HEK293 (cell line): Measurements from ENCODE around the gene SCGB3A2.
A peak's percentile ranks its signal among the peaks of the same experiment; 100 is the strongest.

Source experiments
- CTCF ChIA-PET: fragments of 350-600 bp; formaldehyde crosslinking; extraction: SDS; loops from one replicate; lab custom pipeline; 2021; ENCODE audit warnings: antibody characterized with exemption; lab: Yijun Ruan, JAX
- POLR2A ChIA-PET: fragments of 300-600 bp; formaldehyde crosslinking; extraction: SDS; loops from one replicate; lab custom pipeline; 2020; ENCODE audit warnings: antibody characterized with exemption, inconsistent platforms; lab: Yijun Ruan, JAX
- H3K27ac ChIP-seq: fragments of 200-500 bp; sonication (Bioruptor generic); 2 replicates; pipeline ENCODE4 v1.5.1; 2014; ENCODE audit warnings: low read depth, low read length, control low read depth, inconsistent platforms; ENCODE audit errors: extremely low read depth
- H3K36me3 ChIP-seq, 2 experiments: fragments of 200-500 bp in 1 of 2; sonication (Bioruptor generic) in 1 of 2; 1 replicate in 1 of 2; 2 replicates in 1 of 2; pipeline ENCODE4 v1.5.1; 2014 to 2017; ENCODE audit warnings: inconsistent platforms in 2 of 2, low read length in 2 of 2; ENCODE audit not compliant: control insufficient read depth in 2 of 2, insufficient read depth in 1 of 2
- H3K4me1 ChIP-seq: fragments of 200-500 bp; sonication (Bioruptor generic); 2 replicates; pipeline ENCODE4 v1.5.1; 2014; ENCODE audit warnings: mild to moderate bottlenecking, low read length, inconsistent platforms; ENCODE audit not compliant: control insufficient read depth, insufficient read depth
- H3K4me3 ChIP-seq: 2 replicates; pipeline ENCODE4 v1.5.1; 2011; ENCODE audit warnings: low read depth, mild to moderate bottlenecking, control low read depth, low read length, moderate library complexity
- H3K9me3 ChIP-seq: fragments of 200-500 bp; sonication (Bioruptor generic); 2 replicates; pipeline ENCODE4 v1.5.1; 2014; ENCODE audit warnings: low read depth, low read length, inconsistent platforms; ENCODE audit not compliant: control insufficient read depth, insufficient read depth
- ATF2 ChIP-seq: fragments of 450-650 bp; formaldehyde crosslinking; IDR thresholded peaks from 2 replicates; pipeline ENCODE4 v1.5.1; 2016; ENCODE audit warnings: missing biosample characterization, missing genetic modification characterization, low read depth
- BCL11A ChIP-seq: fragments of 450-650 bp; formaldehyde crosslinking; IDR thresholded peaks from 2 replicates; pipeline ENCODE4 v1.5.1; 2016; ENCODE audit warnings: low read depth, missing biosample characterization, missing genetic modification characterization
- GLIS1 ChIP-seq: fragments of 450-650 bp; formaldehyde crosslinking; IDR thresholded peaks from 2 replicates; pipeline ENCODE4 v1.5.1; 2016; ENCODE audit warnings: missing biosample characterization, missing genetic modification characterization
- MYNN ChIP-seq: fragments of 450-650 bp; formaldehyde crosslinking; IDR thresholded peaks from 2 replicates; pipeline ENCODE4 v1.5.1; 2016; ENCODE audit warnings: missing biosample characterization, missing genetic modification characterization, borderline replicate concordance
- OSR2 ChIP-seq: fragments of 450-650 bp; formaldehyde crosslinking; IDR thresholded peaks from 2 replicates; pipeline ENCODE4 v1.5.1; 2016; ENCODE audit warnings: missing biosample characterization, missing genetic modification characterization
- PBX3 ChIP-seq: sonication (generic); formaldehyde crosslinking; IDR thresholded peaks from 2 replicates; pipeline ENCODE4 v1.8.1; 2022; ENCODE audit warnings: mild to moderate bottlenecking, moderate library complexity, missing genetic modification reagents
- PRDM1 ChIP-seq: fragments of 450-650 bp; formaldehyde crosslinking; IDR thresholded peaks from 2 replicates; pipeline ENCODE4; 2016; ENCODE audit warnings: missing biosample characterization, missing genetic modification characterization
- REPIN1 ChIP-seq: fragments of 450-650 bp; formaldehyde crosslinking; IDR thresholded peaks from 2 replicates; pipeline ENCODE4 v1.5.1; 2017; ENCODE audit warnings: missing biosample characterization, missing genetic modification characterization, low read depth
- TRIM28 ChIP-seq: IDR thresholded peaks from 2 replicates; pipeline ENCODE4 v1.6.1; 2011; ENCODE audit warnings: low read length, control low read depth, borderline replicate concordance
- ZBTB10 ChIP-seq: fragments of 450-650 bp; formaldehyde crosslinking; IDR thresholded peaks from 2 replicates; pipeline ENCODE4 v1.5.1; 2016; ENCODE audit warnings: missing biosample characterization, missing genetic modification characterization
- ZFP69B ChIP-seq: fragments of 450-650 bp; formaldehyde crosslinking; IDR thresholded peaks from 2 replicates; pipeline ENCODE4 v1.5.1; 2016; ENCODE audit warnings: missing biosample characterization, missing genetic modification characterization
- ZNF37A ChIP-seq: fragments of 450-650 bp; IDR thresholded peaks from 2 replicates; pipeline ENCODE4 v1.5.1; 2018; ENCODE audit warnings: missing biosample characterization, missing genetic modification characterization
- ZNF416 ChIP-seq: fragments of 450-650 bp; formaldehyde crosslinking; IDR thresholded peaks from 2 replicates; pipeline ENCODE4 v1.5.1; 2016; ENCODE audit warnings: missing biosample characterization, missing genetic modification characterization
- ZNF514 ChIP-seq: fragments of 450-650 bp; formaldehyde crosslinking; IDR thresholded peaks from 2 replicates; pipeline ENCODE4 v1.5.1; 2016; ENCODE audit warnings: missing biosample characterization, missing genetic modification characterization
- ZNF521 ChIP-seq: fragments of 450-650 bp; formaldehyde crosslinking; IDR thresholded peaks from 2 replicates; pipeline ENCODE4 v1.5.1; 2017; ENCODE audit warnings: missing biosample characterization, mild to moderate bottlenecking, missing genetic modification characterization
- ZNF544 ChIP-seq: fragments of 450-650 bp; formaldehyde crosslinking; IDR thresholded peaks from 2 replicates; pipeline ENCODE4 v1.5.0; 2017; ENCODE audit warnings: missing biosample characterization, missing genetic modification characterization
- ZNF549 ChIP-seq: fragments of 450-650 bp; IDR thresholded peaks from 2 replicates; pipeline ENCODE4 v1.5.1; 2018; ENCODE audit warnings: missing biosample characterization, missing genetic modification characterization, mild to moderate bottlenecking, inconsistent platforms, moderate library complexity
- ZNF654 ChIP-seq: fragments of 450-650 bp; formaldehyde crosslinking; IDR thresholded peaks from 2 replicates; pipeline ENCODE4 v1.5.1; 2016; ENCODE audit warnings: low read depth, missing biosample characterization, missing genetic modification characterization
- ZSCAN30 ChIP-seq: fragments of 450-650 bp; IDR thresholded peaks from 2 replicates; pipeline ENCODE4 v1.5.1; 2018; ENCODE audit warnings: missing biosample characterization, mild to moderate bottlenecking, missing genetic modification characterization, moderate library complexity
- TF ChIP-seq, protein P1 (sequence below): fragments of 450-650 bp; formaldehyde crosslinking; optimal IDR thresholded peaks from 2 replicates; pipeline ENCODE3; 2016; ENCODE audit warnings: missing biosample characterization, mild to moderate bottlenecking, missing genetic modification characterization
- TF ChIP-seq, protein P2 (sequence below): fragments of 450-650 bp; formaldehyde crosslinking; IDR thresholded peaks from 2 replicates; pipeline ENCODE4 v1.5.1; 2016; ENCODE audit warnings: missing biosample characterization, missing genetic modification characterization
- TF ChIP-seq, protein P3 (sequence below): fragments of 450-650 bp; formaldehyde crosslinking; IDR thresholded peaks from 2 replicates; pipeline ENCODE4 v1.5.1; 2016; ENCODE audit warnings: missing biosample characterization, missing genetic modification characterization, borderline replicate concordance
- TF ChIP-seq, protein P4 (sequence below): fragments of 450-650 bp; formaldehyde crosslinking; IDR thresholded peaks from 2 replicates; pipeline ENCODE4 v1.5.1; 2016; ENCODE audit warnings: missing biosample characterization, missing genetic modification characterization

SCGB3A2 gene

DNA sequence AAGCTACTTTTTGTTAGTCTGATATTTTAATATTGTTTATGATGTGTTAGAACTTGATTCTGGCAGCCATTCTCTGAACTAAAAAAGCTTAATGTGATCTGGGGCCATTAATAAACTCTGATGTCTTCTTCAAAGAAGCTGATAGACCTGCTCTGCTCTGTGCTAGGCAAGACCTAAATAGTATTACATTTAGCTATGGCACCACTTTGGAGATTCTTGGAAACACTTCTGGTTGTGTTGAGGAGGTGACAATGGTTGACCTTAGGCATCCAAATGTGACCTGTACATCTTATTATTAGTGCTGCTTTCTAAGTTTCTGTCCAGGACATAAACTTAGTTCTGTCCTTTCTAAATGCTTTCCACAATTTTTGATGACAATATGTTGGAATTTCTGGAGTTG is 21.7 kb upstream of the SCGB3A2 start:
- TF ChIP-seq, protein P1, sequence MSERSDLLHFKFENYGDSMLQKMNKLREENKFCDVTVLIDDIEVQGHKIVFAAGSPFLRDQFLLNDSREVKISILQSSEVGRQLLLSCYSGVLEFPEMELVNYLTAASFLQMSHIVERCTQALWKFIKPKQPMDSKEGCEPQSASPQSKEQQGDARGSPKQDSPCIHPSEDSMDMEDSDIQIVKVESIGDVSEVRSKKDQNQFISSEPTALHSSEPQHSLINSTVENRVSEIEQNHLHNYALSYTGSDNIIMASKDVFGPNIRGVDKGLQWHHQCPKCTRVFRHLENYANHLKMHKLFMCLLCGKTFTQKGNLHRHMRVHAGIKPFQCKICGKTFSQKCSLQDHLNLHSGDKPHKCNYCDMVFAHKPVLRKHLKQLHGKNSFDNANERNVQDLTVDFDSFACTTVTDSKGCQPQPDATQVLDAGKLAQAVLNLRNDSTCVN (tag by site-specific recombination) = no peak
- TF ChIP-seq REPIN1 (tag by site-specific recombination) (no peak), BCL11A (tag by site-specific recombination) (no peak), ZNF549 (tag by site-specific recombination) (no peak), GLIS1 (tag by site-specific recombination) (no peak), ZNF37A (no peak), ZNF544 (tag by site-specific recombination) (no peak), MYNN (no peak), ZNF416 (tag by site-specific recombination) (no peak), PRDM1 (no peak), ZNF514 (tag by site-specific recombination) (no peak), ZSCAN30 (tag by site-specific recombination) (no peak), ATF2 (no peak), OSR2 (tag by site-specific recombination) (no peak), ZNF521 (no peak), ZFP69B (tag by site-specific recombination) (no peak)
- TF ChIP-seq, protein P2, sequence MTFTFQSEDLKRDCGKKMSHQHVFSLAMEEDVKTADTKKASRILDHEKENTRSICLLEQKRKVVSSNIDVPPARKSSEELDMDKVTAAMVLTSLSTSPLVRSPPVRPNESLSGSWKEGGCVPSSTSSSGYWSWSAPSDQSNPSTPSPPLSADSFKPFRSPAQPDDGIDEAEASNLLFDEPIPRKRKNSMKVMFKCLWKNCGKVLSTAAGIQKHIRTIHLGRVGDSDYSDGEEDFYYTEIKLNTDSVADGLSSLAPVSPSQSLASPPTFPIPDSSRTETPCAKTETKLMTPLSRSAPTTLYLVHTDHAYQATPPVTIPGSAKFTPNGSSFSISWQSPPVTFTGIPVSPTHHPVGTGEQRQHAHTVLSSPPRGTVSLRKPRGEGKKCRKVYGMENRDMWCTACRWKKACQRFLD (tag by site-specific recombination) = no peak
- TF ChIP-seq, protein P3, sequence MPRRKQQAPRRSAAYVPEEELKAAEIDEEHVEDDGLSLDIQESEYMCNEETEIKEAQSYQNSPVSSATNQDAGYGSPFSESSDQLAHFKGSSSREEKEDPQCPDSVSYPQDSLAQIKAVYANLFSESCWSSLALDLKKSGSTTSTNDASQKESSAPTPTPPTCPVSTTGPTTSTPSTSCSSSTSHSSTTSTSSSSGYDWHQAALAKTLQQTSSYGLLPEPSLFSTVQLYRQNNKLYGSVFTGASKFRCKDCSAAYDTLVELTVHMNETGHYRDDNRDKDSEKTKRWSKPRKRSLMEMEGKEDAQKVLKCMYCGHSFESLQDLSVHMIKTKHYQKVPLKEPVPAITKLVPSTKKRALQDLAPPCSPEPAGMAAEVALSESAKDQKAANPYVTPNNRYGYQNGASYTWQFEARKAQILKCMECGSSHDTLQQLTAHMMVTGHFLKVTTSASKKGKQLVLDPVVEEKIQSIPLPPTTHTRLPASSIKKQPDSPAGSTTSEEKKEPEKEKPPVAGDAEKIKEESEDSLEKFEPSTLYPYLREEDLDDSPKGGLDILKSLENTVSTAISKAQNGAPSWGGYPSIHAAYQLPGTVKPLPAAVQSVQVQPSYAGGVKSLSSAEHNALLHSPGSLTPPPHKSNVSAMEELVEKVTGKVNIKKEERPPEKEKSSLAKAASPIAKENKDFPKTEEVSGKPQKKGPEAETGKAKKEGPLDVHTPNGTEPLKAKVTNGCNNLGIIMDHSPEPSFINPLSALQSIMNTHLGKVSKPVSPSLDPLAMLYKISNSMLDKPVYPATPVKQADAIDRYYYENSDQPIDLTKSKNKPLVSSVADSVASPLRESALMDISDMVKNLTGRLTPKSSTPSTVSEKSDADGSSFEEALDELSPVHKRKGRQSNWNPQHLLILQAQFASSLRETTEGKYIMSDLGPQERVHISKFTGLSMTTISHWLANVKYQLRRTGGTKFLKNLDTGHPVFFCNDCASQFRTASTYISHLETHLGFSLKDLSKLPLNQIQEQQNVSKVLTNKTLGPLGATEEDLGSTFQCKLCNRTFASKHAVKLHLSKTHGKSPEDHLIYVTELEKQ (tag by site-specific recombination) = no peak
- Histone ChIP-seq H3K9me3 (no peaks in the 10 kb centered on the region), H3K4me1 (no peaks in the 10 kb centered on the region), H3K4me3 (no peak overlapping the region), H3K36me3 (no peaks in the 10 kb centered on the region), H3K27ac (no peak overlapping the region)
- CTCF ChIA-PET = interaction anchor here (0.6 to 9.4 kb wide), 17 partner anchors 11 to 1150 kb away, joined by 3 to 172 read pairs (median 6); no protein-coding TSS in a partner anchor
- POLR2A ChIA-PET = no interaction called here

GRCh38 chr5:147857302-147858129 is 21.0 kb upstream of the SCGB3A2 start:
- CTCF ChIA-PET = interaction anchor here (0.6 to 9.4 kb wide), 50 partner anchors 12 to 1177 kb away, joined by 3 to 172 read pairs (median 4); partner anchors contain the start of gene SCGB3A2
- Histone ChIP-seq H3K4me3 (no peak overlapping the region), H3K9me3 (no peaks in the 10 kb centered on the region), H3K36me3 (no peaks in the 10 kb centered on the region), H3K27ac (no peak overlapping the region), H3K4me1 (no peaks in the 10 kb centered on the region)
- POLR2A ChIA-PET = no interaction called here
- no peak for TF ChIP-seq PBX3
- TF ChIP-seq ZNF654 = peak; percentile 81
- no peak for TF ChIP-seq ZBTB10
- TF ChIP-seq TRIM28 = no peak
- TF ChIP-seq, protein P4, sequence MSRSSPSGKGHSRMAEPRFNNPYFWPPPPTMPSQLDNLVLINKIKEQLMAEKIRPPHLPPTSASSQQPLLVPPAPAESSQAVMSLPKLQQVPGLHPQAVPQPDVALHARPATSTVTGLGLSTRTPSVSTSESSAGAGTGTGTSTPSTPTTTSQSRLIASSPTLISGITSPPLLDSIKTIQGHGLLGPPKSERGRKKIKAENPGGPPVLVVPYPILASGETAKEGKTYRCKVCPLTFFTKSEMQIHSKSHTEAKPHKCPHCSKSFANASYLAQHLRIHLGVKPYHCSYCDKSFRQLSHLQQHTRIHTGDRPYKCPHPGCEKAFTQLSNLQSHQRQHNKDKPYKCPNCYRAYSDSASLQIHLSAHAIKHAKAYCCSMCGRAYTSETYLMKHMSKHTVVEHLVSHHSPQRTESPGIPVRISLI (tag by site-specific recombination) = no peak
